ENCODE results near the gene GCNT4.

DNA sequence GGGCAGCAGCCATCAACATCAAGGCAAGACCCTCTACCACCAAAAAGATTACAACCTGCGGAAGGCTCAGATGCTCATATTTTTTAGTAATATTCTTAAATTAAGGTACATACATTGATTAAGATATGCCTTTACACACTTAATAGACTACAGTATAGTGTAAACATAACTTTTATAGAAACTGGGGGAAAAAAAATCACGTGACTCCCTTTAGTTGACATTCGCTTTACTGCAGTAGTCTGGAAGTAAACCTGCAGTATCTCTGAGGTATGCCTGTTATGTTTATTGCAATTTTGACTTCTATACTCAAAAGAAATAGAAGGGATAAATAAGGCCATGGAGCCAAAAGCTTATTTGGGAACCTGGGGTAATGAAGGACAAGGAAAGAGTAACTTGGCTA lies 15.1 kb upstream of the GCNT4 start:
- TF ChIP-seq CTCF (conservative IDR thresholded peaks at IDR 0.05 in 1 of 2, IDR thresholded peaks at IDR 0.05 in 1 of 2; ENCODE audit: low read depth in 1 of 2, low read length in 2 of 2): no peak
- TF ChIP-seq EZH2 (IDR thresholded peaks at IDR 0.05; ENCODE audit: low read length, missing control alignments): no peak
